HAP-1 (cell line): ENCODE measurements around the gene NUBP1.
"Not testable (repeated sequence)": the region's sequence is repeated elsewhere in the genome, so short reads cannot be mapped to it uniquely, and the experiment has no call there.

Source experiments
- DNase-seq, 2 experiments: peaks; one replicate each; pipeline ENCODE4 v3.0.0-alpha.2; 2016 to 2020; ENCODE audit warnings: low spot score in 2 of 2
- H3K27me3 ChIP-seq: fragments of 250-450 bp; sonication (Bioruptor Pico); 2 replicates; pipeline ENCODE4 v1.5.1; 2020; ENCODE audit warnings: low read depth, mild to moderate bottlenecking, moderate library complexity
- H3K36me3 ChIP-seq: fragments of 250-450 bp; sonication (Bioruptor Pico); replicated peaks from 2 replicates; pipeline ENCODE4 v1.5.1; 2020; ENCODE audit warnings: mild to moderate bottlenecking
- H3K4me1 ChIP-seq: fragments of 250-450 bp; sonication (Bioruptor Pico); 2 replicates; pipeline ENCODE4 v1.5.1; 2020; ENCODE audit warnings: mild to moderate bottlenecking
- H3K4me3 ChIP-seq: fragments of 250-450 bp; sonication (Bioruptor Pico); 2 replicates; pipeline ENCODE4 v1.5.1; 2020; ENCODE audit warnings: mild to moderate bottlenecking, moderate library complexity
- H3K9me3 ChIP-seq: fragments of 250-450 bp; sonication (Bioruptor Pico); 2 replicates; pipeline ENCODE4 v1.5.1; 2020; ENCODE audit warnings: mild to moderate bottlenecking, moderate library complexity
- in situ Hi-C: fragments of 300-500 bp; cut with MboI; formaldehyde crosslinking; loops from 3 replicates; pipeline ENCODE4 v1.14.3; 2020; ENCODE audit warnings: low sequenced_read_pairs, inconsistent platforms, mixed read lengths

NUBP1 gene

DNA sequence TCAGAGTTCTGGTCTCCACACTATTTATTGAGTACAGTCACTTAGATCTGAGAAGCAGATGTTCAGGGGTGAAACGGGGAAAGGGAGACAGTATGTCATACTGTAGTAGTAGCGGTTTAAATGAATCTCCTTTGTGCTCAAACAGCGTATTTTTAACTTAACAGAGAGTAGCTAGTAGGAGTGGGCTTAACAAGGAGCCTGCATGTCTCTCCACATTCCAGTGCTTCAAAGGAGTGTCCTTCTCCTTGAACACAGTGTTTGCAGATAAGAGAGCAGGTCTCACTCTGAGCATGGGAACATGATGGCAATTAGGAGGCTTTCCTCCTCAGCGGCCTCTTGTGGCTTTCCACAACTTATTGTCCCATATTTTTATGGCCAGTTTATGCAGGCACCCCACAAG, 45.0 kb downstream of the NUBP1 start:
- in situ Hi-C loops, H3K9me3 ChIP-seq, DNase-seq, H3K36me3 ChIP-seq, H3K27me3 ChIP-seq, H3K4me1 ChIP-seq, H3K4me3 ChIP-seq: not testable (repeated sequence)

DNA sequence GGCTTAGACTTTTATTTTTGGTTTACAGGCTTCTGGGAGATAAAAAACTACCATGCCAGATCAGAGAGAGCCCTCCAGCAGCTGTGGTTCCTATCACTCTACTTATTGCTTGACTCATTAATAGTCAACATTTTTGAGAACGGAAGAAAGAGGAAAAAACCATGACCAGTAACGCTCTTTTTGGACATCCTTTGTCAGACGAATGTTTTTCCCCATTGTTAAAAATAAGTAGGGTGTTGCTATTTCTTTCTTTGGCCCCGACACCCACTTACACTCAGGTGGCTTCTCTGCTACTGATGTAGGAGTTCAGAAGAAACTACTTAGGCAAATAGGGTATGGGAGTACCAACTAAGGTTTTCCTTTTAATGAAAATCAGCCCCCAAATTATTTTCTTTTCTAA, 47.4 kb downstream of the NUBP1 start:
- DNase-seq = no peak
- Histone ChIP-seq H3K9me3 (no peaks in the 10 kb centered on the region), H3K36me3 (no peaks in the 10 kb centered on the region), H3K4me3 (no peak overlapping the region), H3K27me3 (no peaks in the 10 kb centered on the region), H3K4me1 (peaks cover 4% of the 10 kb centered on the region; the same call in 1 of the 2 replicates)
- in situ Hi-C loops = no loop called here

DNA sequence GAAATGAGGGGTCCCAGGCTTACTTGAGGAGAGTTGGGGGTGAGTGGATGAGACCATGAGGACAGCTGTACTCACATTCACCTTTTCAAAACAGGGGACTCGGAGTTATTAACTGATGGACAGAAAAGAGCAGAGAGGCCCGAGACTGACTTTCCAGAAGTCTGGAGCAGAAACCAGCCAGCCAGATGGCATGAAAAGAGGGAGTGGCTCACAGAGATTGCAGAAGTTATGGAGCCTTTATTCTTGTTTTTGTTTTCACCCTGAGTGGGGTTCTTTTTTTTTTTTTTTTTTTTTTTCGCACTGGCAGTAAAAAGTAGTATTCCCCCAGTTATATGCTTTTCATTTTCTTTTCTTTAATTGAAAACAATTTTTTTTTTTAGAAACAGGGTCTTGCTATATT, 56.1 kb downstream of the NUBP1 start:
- no peaks in the 10 kb centered on the region for H3K4me1 ChIP-seq
- no peak for DNase-seq
- H3K27me3 ChIP-seq = no peaks in the 10 kb centered on the region
- no peaks in the 10 kb centered on the region for H3K9me3 ChIP-seq
- H3K36me3 ChIP-seq = no peaks in the 10 kb centered on the region
- in situ Hi-C loops = no loop called here
- no peak overlapping the region for H3K4me3 ChIP-seq

DNA sequence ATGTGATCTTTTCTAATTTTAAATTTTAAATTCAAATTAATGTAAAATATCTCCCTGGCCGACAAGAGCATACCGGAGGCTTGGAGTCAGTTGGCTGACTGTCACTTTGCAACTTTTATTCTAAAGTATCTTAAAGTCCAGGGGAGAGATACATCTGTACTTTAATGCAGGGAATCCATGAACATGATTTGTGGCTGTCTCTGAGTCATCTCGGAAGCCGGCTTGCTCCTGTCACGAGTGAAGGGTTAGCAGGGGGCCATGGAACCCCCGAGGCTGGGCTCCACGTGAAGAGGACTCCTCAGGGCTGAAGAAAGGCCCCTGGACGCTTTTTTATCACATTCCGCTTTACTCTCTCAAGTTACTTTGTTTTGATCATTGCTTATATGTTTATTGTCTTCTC, 61.7 kb downstream of the NUBP1 start:
- H3K36me3 ChIP-seq = no peaks in the 10 kb centered on the region
- no peaks in the 10 kb centered on the region for H3K9me3 ChIP-seq
- no peak overlapping the region for H3K4me3 ChIP-seq
- in situ Hi-C loops = no loop called here
- no peak for DNase-seq
- no peaks in the 10 kb centered on the region for H3K4me1 ChIP-seq
- H3K27me3 ChIP-seq = no peaks in the 10 kb centered on the region

DNA sequence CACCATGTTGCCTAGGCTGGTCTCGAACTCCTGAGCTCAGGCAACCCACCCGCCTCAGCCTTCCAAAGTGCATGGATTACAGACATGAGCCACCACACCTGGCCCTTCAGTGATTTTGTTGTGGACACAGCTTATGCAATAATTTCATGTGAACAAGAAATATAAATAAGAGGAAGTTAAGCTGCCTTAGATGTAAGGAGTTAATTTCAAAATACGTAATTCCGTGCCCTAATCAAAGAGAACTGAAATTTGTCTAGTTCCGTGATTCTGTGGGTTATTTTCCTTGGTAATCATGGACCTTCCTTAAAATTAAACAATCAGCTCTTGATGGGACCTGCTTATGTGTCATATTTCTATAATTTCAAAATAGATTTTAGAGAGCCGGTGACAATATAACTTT, 63.1 kb downstream of the NUBP1 start:
- Histone ChIP-seq H3K27me3 (no peaks in the 10 kb centered on the region), H3K9me3 (no peaks in the 10 kb centered on the region), H3K36me3 (no peaks in the 10 kb centered on the region), H3K4me1 (no peaks in the 10 kb centered on the region), H3K4me3 (no peak overlapping the region)
- no peak for DNase-seq
- in situ Hi-C loops = no loop called here

DNA sequence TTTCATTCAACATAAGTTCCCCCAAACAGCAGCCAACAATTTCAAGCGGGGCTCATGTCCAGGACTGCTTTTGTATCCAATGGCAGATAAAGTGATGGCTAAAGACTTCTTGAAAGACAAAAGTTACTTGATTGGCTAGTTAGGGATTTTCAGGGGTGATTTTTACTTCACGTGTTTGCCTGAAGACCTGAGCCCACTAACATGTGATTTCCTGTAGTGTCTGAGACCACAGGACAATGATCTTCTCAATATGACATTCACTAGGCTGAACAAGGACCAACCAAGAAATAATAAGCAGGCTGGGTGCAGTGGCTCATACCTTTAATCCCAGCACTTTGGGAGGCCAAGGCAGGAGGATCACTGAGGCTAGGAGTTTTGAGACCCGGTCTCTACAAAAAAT, 64.6 kb downstream of the NUBP1 start:
- in situ Hi-C loops = no loop called here
- no peaks in the 10 kb centered on the region for H3K9me3 ChIP-seq

DNA sequence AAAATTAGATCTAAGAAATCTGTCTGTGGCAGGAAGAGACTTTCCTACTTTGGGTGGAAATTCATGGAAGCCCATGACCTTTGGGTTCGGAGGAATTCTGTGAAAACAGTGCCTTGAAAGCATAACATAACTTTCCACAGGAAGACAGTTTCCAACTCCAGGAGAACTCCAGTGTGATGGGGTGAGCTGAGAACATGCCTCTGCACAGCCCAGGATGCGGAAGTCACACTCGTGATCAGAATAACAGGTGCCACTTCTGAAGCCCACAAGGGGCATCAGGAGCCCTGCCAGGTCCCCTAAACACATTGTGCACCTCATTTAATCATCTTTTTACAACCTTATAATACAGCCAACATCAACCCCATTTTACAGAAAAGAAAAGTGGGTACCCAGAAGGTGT, 65.2 kb downstream of the NUBP1 start:
- Histone ChIP-seq H3K4me3 (no peak overlapping the region), H3K9me3 (no peaks in the 10 kb centered on the region), H3K4me1 (no peaks in the 10 kb centered on the region), H3K27me3 (no peaks in the 10 kb centered on the region), H3K36me3 (no peaks in the 10 kb centered on the region)
- no peak for DNase-seq
- in situ Hi-C loops = no loop called here

More for the DNA sequence above, 64.6 kb downstream of the NUBP1 start:
- no peak for DNase-seq
- no peaks in the 10 kb centered on the region for H3K4me1 ChIP-seq
- H3K36me3 ChIP-seq = no peaks in the 10 kb centered on the region
- no peak overlapping the region for H3K4me3 ChIP-seq
- H3K27me3 ChIP-seq = no peaks in the 10 kb centered on the region

DNA sequence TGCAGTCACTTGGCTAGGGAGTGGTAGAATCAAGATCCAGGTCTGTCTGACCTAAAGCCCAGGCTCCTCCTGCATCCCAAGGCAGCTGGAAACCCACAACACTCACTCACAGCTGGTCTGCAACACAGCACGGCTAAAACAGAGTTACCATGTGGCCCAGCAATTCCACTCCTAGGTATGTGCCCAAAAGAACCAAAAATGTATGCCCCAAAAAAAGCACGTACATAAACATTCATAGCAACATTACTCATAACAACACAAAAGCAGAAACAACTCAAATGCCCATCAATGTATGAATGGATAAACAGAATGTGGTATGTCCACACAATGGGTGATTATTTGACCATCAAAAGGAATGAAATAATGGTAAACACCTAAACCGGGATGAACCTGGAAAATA, 66.1 kb downstream of the NUBP1 start:
- H3K4me1 ChIP-seq = no peaks in the 10 kb centered on the region
- no peaks in the 10 kb centered on the region for H3K27me3 ChIP-seq
- DNase-seq = no peak
- in situ Hi-C loops = no loop called here
- H3K4me3 ChIP-seq = no peak overlapping the region
- H3K36me3 ChIP-seq = no peaks in the 10 kb centered on the region
- H3K9me3 ChIP-seq = no peaks in the 10 kb centered on the region

DNA sequence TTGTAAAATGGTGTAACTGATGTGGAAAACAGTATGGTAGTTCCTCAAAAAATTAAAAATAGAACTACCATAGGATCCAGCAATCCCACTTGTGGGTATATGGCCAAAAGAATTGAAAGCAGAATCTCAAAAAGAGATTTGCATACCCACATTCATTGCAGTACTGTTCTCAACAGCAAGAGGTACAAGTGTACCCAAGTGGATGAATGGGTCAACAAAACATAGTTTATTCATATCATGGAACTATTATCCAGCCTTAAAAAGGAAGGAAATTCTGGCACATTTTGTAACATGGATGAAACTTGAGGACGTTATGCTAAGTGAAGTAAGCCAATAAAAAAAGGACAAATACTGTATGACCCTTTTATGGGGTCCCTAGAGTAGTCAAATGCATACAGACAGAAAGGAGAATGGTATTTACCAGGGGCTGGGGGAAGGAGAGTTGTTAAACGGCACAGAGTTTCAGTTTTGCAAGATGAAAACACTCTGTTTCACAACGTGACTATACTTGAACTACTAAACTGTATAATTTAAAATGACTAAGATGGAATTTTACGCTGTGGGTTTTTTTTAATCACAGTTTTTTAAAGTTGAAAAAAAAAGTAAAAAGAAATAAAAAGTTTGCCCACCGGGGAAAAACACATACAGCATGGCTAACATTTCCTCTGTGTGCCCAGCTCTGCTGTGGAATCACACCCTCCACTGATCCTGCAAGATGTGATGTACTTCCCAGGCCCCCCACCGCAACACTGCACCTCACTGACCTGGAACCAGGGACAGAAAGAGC, 68.9 kb downstream of the NUBP1 start:
- H3K27me3 ChIP-seq = no peaks in the 10 kb centered on the region
- no peaks in the 10 kb centered on the region for H3K9me3 ChIP-seq
- DNase-seq = no peak
- H3K4me3 ChIP-seq = no peak overlapping the region
- in situ Hi-C loops = no loop called here
- H3K4me1 ChIP-seq = no peaks in the 10 kb centered on the region
- no peaks in the 10 kb centered on the region for H3K36me3 ChIP-seq

DNA sequence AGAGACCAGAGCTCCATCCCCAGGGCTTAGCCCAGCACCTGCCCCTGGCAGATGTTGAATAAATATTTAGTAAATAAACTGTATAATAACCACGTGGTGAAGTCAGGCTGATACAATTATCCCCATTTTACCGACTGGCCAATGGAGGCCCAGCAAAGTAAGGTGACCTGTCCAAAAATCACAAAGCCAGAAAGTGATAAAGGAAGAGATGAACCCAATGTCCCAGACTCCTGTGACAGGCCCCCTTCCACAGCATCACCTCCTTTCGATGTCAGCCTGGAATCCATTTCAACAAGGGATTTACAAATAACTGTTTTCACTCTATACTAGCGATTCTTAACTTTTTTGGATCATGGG, 69.4 kb downstream of the NUBP1 start:
- in situ Hi-C loops = no loop called here
- Histone ChIP-seq H3K4me1 (no peaks in the 10 kb centered on the region), H3K9me3 (no peaks in the 10 kb centered on the region), H3K27me3 (no peaks in the 10 kb centered on the region), H3K4me3 (no peak overlapping the region), H3K36me3 (no peaks in the 10 kb centered on the region)
- no peak for DNase-seq

DNA sequence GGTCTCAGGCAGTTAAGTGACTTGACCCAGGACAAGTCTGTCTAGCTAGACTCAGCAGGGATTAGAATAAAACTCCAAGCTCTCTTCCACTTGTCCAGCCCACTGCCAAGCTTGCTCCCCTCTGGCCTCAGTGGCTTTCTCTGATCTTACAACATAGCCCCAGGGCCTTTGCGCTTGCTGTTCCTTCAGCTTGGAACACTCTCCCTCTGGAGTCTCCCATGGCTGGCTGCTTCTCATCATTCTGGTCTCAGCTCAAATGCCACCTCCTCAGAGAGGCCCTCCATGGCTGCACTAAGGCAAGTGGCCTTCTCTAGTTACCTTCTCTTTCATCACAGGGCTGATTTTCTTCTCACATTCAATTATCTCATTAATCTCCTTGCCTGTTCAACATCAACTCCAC, 73.9 kb downstream of the NUBP1 start:
- H3K9me3 ChIP-seq = no peaks in the 10 kb centered on the region
- DNase-seq = no peak
- H3K4me3 ChIP-seq = no peak overlapping the region
- H3K36me3 ChIP-seq = no peaks in the 10 kb centered on the region
- in situ Hi-C loops = no loop called here
- no peaks in the 10 kb centered on the region for H3K4me1 ChIP-seq
- H3K27me3 ChIP-seq = no peaks in the 10 kb centered on the region

DNA sequence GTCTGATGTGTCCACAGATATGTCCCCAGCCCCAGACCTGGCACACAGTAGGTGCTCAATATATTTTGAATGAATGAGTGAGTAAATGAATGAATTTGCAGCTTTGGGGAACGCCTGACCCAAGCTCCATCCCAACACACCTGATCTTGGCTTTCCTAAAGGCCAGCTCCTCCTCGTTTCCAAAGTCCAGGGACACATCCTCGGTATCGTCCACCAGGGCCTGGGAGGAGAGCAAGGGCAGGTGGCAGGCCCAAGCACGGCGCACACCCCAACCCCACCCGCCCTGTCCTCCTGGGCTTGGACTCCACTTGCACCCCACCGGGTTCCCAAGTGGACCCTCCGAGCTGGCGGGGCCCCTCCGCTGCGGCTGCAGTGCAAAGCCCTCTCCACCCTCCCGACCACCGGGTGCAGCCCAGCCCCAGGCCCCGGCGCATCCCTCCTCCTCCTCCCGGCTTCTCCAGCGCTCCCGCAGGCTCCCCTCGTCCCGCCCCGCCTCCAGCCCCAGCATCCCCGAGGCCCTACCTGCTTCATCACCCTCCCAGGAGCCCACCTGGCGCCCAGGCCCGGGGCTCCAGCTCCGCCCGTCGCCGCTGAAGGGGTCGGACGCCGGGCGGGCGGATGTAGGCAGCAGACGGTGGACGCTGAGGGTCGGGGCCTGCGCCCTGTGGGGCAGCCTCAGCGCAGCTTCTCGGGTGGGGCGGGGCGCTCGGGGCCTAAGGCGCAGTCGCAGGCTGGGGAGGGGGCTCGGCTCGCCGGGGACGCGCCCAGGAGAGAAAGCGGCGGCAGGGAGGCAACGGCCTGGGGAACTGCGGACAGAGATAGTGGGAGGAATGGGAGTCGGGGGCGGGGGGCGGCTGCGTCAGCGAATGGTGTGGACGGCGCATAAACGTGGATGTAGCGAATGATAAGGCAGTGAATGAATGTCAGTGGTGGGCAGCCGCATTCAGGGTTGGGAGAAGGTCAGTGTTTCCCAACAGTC, 74.6 kb downstream of the NUBP1 start, which contains the start of gene TVP23A:
TVP23A (minus strand) TSS at position 832 of the 979 bp plus-strand sequence; CDS start at position 531, 301 bp downstream.
- no peaks in the 10 kb centered on the region for H3K4me1 ChIP-seq
- in situ Hi-C loops = no loop called here
- no peaks in the 10 kb centered on the region for H3K27me3 ChIP-seq
- H3K4me3 ChIP-seq = no peak within 1 kb of the TSS
- DNase-seq = no peak
- no peaks in the 10 kb centered on the region for H3K36me3 ChIP-seq
- no peaks in the 10 kb centered on the region for H3K9me3 ChIP-seq
